K562 (cell line): ENCODE measurements around the gene PEAR1. TPM values are rescaled to one million over a fixed set of nuclear protein-coding genes. Genes with fewer than 3 reads are reported as not detected.

Experiments used
- ARID3B ChIP-seq: fragments of 250-450 bp; sonication (Bioruptor Pico); IDR thresholded peaks from 2 replicates; pipeline ENCODE4 v1.4.0; 2020; ENCODE audit warnings: borderline replicate concordance
- CBX5 ChIP-seq: IDR thresholded peaks from 2 replicates; pipeline ENCODE4 v1.6.1; 2014; ENCODE audit warnings: low read depth, borderline replicate concordance
- DIDO1 ChIP-seq: fragments of 450-650 bp; IDR thresholded peaks from 2 replicates; pipeline ENCODE4 v1.6.1; 2016; ENCODE audit warnings: low read depth, missing biosample characterization, missing genetic modification characterization
- ETS2 ChIP-seq: IDR thresholded peaks from 2 replicates; pipeline ENCODE4 v1.6.1; 2016; ENCODE audit warnings: borderline replicate concordance, missing genetic modification characterization, mild to moderate bottlenecking, moderate library complexity, missing compliant biosample characterization; ENCODE audit not compliant: poor library complexity, severe bottlenecking
- FOXA1 ChIP-seq: fragments of 450-650 bp; IDR thresholded peaks from 2 replicates; pipeline ENCODE4 v1.6.1; 2016; ENCODE audit warnings: mild to moderate bottlenecking, borderline replicate concordance
- FOXJ2 ChIP-seq: fragments of 200-800 bp; sonication (Bioruptor generic); IDR thresholded peaks from 2 replicates; pipeline ENCODE4 v1.6.1; 2016; ENCODE audit warnings: missing genetic modification characterization, missing compliant biosample characterization
- FOXP1 ChIP-seq: sonication (generic); formaldehyde crosslinking; IDR thresholded peaks from 2 replicates; pipeline ENCODE4 v1.8.0; 2022; ENCODE audit warnings: mild to moderate bottlenecking, missing genetic modification reagents
- IRF2 ChIP-seq: sonication (generic); formaldehyde crosslinking; IDR thresholded peaks from 2 replicates; pipeline ENCODE4 v1.8.1; 2022; ENCODE audit warnings: mild to moderate bottlenecking, missing genetic modification reagents
- JUNB ChIP-seq: fragments of 450-650 bp; formaldehyde crosslinking; conservative IDR thresholded peaks from 2 replicates; pipeline ENCODE4 v1.4.0; 2020; ENCODE audit warnings: mild to moderate bottlenecking
- MAFK ChIP-seq: IDR thresholded peaks from 2 replicates; pipeline ENCODE4 v1.6.1; 2011; ENCODE audit warnings: low read length, improper control_type of control experiment
- MECOM ChIP-seq: fragments of 250-450 bp; sonication (Bioruptor Pico); IDR thresholded peaks from 2 replicates; pipeline ENCODE4 v1.8.0; 2022; ENCODE audit warnings: inconsistent platforms
- MTA3 ChIP-seq: fragments of 450-650 bp; formaldehyde crosslinking; IDR thresholded peaks from 2 replicates; pipeline ENCODE4 v1.6.1; 2017; ENCODE audit warnings: mild to moderate bottlenecking, borderline replicate concordance
- MYBL2 ChIP-seq, 2 experiments: fragments of 450-650 bp in 1 of 2; sonication (generic) in 1 of 2; formaldehyde crosslinking in 1 of 2; IDR thresholded peaks; 2 replicates each; pipeline versions ENCODE4 v1.6.1 to v1.8.1; 2017 to 2022; ENCODE audit warnings: borderline replicate concordance in 1 of 2, inconsistent platforms in 1 of 2, low read depth in 1 of 2, mild to moderate bottlenecking in 1 of 2, missing genetic modification reagents in 1 of 2, moderate library complexity in 1 of 2
- MYC ChIP-seq, 2 experiments: fragments of 250-450 bp in 1 of 2; sonication (Bioruptor Pico) in 1 of 2; IDR thresholded peaks; 2 replicates each; pipeline versions ENCODE4 v1.5.1 to v1.6.1; 2012 to 2021; ENCODE audit warnings: low read depth in 2 of 2, borderline replicate concordance in 1 of 2, improper control_type of control experiment in 1 of 2, low read length in 1 of 2, mild to moderate bottlenecking in 1 of 2, moderate library complexity in 1 of 2
- NCOA6 ChIP-seq: fragments of 450-650 bp; IDR thresholded peaks from 2 replicates; pipeline ENCODE4 v1.6.1; 2017; ENCODE audit warnings: mild to moderate bottlenecking
- PCBP2 ChIP-seq: fragments of 200-400 bp; formaldehyde crosslinking; IDR thresholded peaks from 2 replicates; pipeline ENCODE4 v1.6.1; 2018; ENCODE audit warnings: low read length, low read depth, mild to moderate bottlenecking, moderate library complexity; ENCODE audit not compliant: poor library complexity, severe bottlenecking
- PHB2 ChIP-seq: fragments of 450-650 bp; IDR thresholded peaks from 2 replicates; pipeline ENCODE4 v1.6.1; 2017; ENCODE audit warnings: low read depth
- PYGO2 ChIP-seq: fragments of 450-650 bp; IDR thresholded peaks from 2 replicates; pipeline ENCODE4 v1.6.1; 2016; ENCODE audit warnings: mild to moderate bottlenecking, missing genetic modification characterization, moderate library complexity, missing compliant biosample characterization
- RHOXF2B ChIP-seq: fragments of 250-450 bp; sonication (Bioruptor Pico); conservative IDR thresholded peaks from 2 replicates; pipeline ENCODE4 v1.5.1; 2021
- RNF2 ChIP-seq: sonication (generic); IDR thresholded peaks from 2 replicates; pipeline ENCODE4 v1.6.1; 2016
- TARDBP ChIP-seq: fragments of 450-650 bp; IDR thresholded peaks from 2 replicates; pipeline ENCODE4 v1.6.1; 2016
- ZNF133 ChIP-seq: fragments of 250-450 bp; sonication (Bioruptor Pico); IDR thresholded peaks from 2 replicates; pipeline ENCODE4 v1.4.0; 2020; ENCODE audit warnings: mild to moderate bottlenecking
- ZNF165 ChIP-seq: fragments of 250-450 bp; sonication (Bioruptor Pico); IDR thresholded peaks from 2 replicates; pipeline ENCODE4 v1.4.0; 2020; ENCODE audit warnings: borderline replicate concordance
- ZNF175 ChIP-seq: fragments of 200-800 bp; sonication (Bioruptor generic); IDR thresholded peaks from 2 replicates; pipeline ENCODE4 v1.6.1; 2016; ENCODE audit warnings: low read depth, mild to moderate bottlenecking, missing genetic modification characterization, missing compliant biosample characterization
- ZNF263 ChIP-seq: sonication (generic); formaldehyde crosslinking; IDR thresholded peaks from 2 replicates; pipeline ENCODE4 v1.8.0; 2022; ENCODE audit warnings: mild to moderate bottlenecking, missing genetic modification reagents, borderline replicate concordance
- polyA plus RNA-seq, 8 experiments: library from polyadenylated mRNA; depleted of rRNA in 4 of 8; stranded (reverse) in 5 of 8; unstranded in 3 of 8; fragments of >200 nt; fragmentation: Nextera tagmentation in 2 of 8; fragmentation: Illumina TruSeq in 1 of 8; extraction: Ambion mirVana in 2 of 8; extraction: Trizol in 1 of 8; gene quantifications; 2 replicates each; pipeline versions ENCODE4 v1.2.1 to v1.2.3, GENCODE V29; 2011 to 2014; ENCODE audit warnings: inconsistent platforms in 1 of 8, missing spikeins in 1 of 8
- total RNA-seq, 7 experiments: library from RNA; depleted of rRNA in 6 of 7; stranded (reverse); fragments of >200 nt in 6 of 7; fragmentation: Illumina TruSeq in 2 of 7; extraction: Trizol in 2 of 7; gene quantifications; 2 replicates each; pipeline versions ENCODE4 v1.2.1 to v1.2.3, GENCODE V29; 2011 to 2021; ENCODE audit warnings: low replicate concordance in 1 of 7
- TF ChIP-seq, protein P1 (sequence below): IDR thresholded peaks from 2 replicates; pipeline ENCODE4 v1.6.1; 2014; ENCODE audit warnings: antibody characterized with exemption
- TF ChIP-seq, protein P2 (sequence below): fragments of 250-450 bp; sonication (Bioruptor Pico); IDR thresholded peaks from 2 replicates; pipeline ENCODE4 v1.8.0; 2022; ENCODE audit warnings: moderate library complexity, mild to moderate bottlenecking, inconsistent platforms

The PEAR1 gene
- total and polyA plus RNA-seq, 9 of the 15 experiments (the other 6 are each of a cell fraction or from before 2014, with no cell fraction given), result 0.87 to 13.9 (median 6.1) TPM

GRCh38 chr1:156927215-156928042, 33.9 kb downstream of the PEAR1 start (continued):
- TF ChIP-seq ARID3B, result no peak
- no peak for TF ChIP-seq RHOXF2B (CRISPR knock-in tag)
- peak; percentile 60; the same call in 1 of the 2 replicates for TF ChIP-seq MTA3
- TF ChIP-seq CBX5, result no peak
- no peak for TF ChIP-seq MAFK
- no peak for TF ChIP-seq PCBP2
- TF ChIP-seq MECOM (CRISPR knock-in tag), result no peak
- TF ChIP-seq JUNB (CRISPR knock-in tag), result no peak
- no peak for TF ChIP-seq PYGO2 (tag)
- TF ChIP-seq, protein P1, sequence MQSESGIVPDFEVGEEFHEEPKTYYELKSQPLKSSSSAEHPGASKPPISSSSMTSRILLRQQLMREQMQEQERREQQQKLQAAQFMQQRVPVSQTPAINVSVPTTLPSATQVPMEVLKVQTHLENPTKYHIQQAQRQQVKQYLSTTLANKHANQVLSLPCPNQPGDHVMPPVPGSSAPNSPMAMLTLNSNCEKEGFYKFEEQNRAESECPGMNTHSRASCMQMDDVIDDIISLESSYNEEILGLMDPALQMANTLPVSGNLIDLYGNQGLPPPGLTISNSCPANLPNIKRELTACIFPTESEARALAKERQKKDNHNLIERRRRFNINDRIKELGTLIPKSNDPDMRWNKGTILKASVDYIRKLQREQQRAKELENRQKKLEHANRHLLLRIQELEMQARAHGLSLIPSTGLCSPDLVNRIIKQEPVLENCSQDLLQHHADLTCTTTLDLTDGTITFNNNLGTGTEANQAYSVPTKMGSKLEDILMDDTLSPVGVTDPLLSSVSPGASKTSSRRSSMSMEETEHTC, result no peak
- TF ChIP-seq PHB2, result no peak
- TF ChIP-seq ZNF165 (CRISPR knock-in tag), result no peak
- no peak for TF ChIP-seq TARDBP
- no peak for TF ChIP-seq ZNF133 (CRISPR knock-in tag)
- TF ChIP-seq ZNF263 (CRISPR knock-in tag), result peak; percentile 75; the same call in 1 of the 2 replicates
- TF ChIP-seq MYBL2 (IDR thresholded peaks at IDR 0.05; ENCODE audit: low read depth), result no peak
- no peak for TF ChIP-seq MYBL2 (CRISPR knock-in tag; IDR thresholded peaks at IDR 0.05; ENCODE audit: borderline replicate concordance)
- no peak for TF ChIP-seq FOXP1 (CRISPR knock-in tag)
- no peak for TF ChIP-seq FOXA1
- TF ChIP-seq, protein P2, sequence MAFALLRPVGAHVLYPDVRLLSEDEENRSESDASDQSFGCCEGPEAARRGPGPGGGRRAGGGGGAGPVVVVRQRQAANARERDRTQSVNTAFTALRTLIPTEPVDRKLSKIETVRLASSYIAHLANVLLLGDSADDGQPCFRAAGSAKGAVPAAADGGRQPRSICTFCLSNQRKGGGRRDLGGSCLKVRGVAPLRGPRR (CRISPR knock-in tag), result no peak
- TF ChIP-seq DIDO1 (tag), result no peak
- no peak for TF ChIP-seq ZNF175 (CRISPR knock-in tag)
- TF ChIP-seq ETS2 (tag), result no peak
- TF ChIP-seq RNF2, result no peak
- TF ChIP-seq MYC (IDR thresholded peaks at IDR 0.05; ENCODE audit: low read depth, low read length), result no peak
- TF ChIP-seq MYC (CRISPR knock-in tag; IDR thresholded peaks at IDR 0.05; ENCODE audit: borderline replicate concordance, low read depth), result no peak
- no peak for TF ChIP-seq FOXJ2
- TF ChIP-seq IRF2 (CRISPR knock-in tag), result no peak
- no peak for TF ChIP-seq NCOA6
